TTC549 (cell line): ENCODE data around the gene FLACC1.

Experiments used
- FAIRE-seq: peaks from 2 replicates; lab custom pipeline; 2012; peaks lifted over from hg19 to GRCh38; lab: Jason Lieb, UNC

FLACC1 gene

GRCh38 chr2:201275990-201276389 lies 81.2 kb downstream of the FLACC1 start:
- no peak for FAIRE-seq

GRCh38 chr2:201275069-201275468 lies 82.1 kb downstream of the FLACC1 start:
- no peak for FAIRE-seq

GRCh38 chr2:201273330-201273983 lies 83.7 kb downstream of the FLACC1 start:
- FAIRE-seq: no peak

GRCh38 chr2:201271917-201272316 lies 85.2 kb downstream of the FLACC1 start:
- FAIRE-seq: no peak

- no peak for FAIRE-seq
Measured at GRCh38 chr2:201270293-201271001, 86.7 kb downstream of the FLACC1 start.

- no peak for FAIRE-seq
Measured at GRCh38 chr2:201269764-201270163, 87.4 kb downstream of the FLACC1 start.

GRCh38 chr2:201267278-201268030 lies 89.7 kb downstream of the FLACC1 start:
- FAIRE-seq: no peak

GRCh38 chr2:201266629-201267028 lies 90.5 kb downstream of the FLACC1 start:
- no peak for FAIRE-seq

- FAIRE-seq: no peak
Measured at GRCh38 chr2:201264472-201265173, 92.5 kb downstream of the FLACC1 start.

- FAIRE-seq: no peak
Measured at GRCh38 chr2:201263779-201264178, 93.4 kb downstream of the FLACC1 start.

- FAIRE-seq: no peak
Measured at GRCh38 chr2:201262718-201263117, 94.4 kb downstream of the FLACC1 start.

- FAIRE-seq: no peak
Measured at GRCh38 chr2:201261906-201262305, 95.2 kb downstream of the FLACC1 start.

GRCh38 chr2:201261471-201261870 lies 95.7 kb downstream of the FLACC1 start:
- FAIRE-seq: no peak

GRCh38 chr2:201260302-201260800 lies 96.8 kb downstream of the FLACC1 start, which contains the start of gene CASP8:
Gene CASP8 (plus strand): TSS chr2:201260536. CDS start chr2:201266487, 5,951 bp downstream.
- FAIRE-seq: no peak

GRCh38 chr2:201258666-201259615 lies 98.2 kb downstream of the FLACC1 start:
- FAIRE-seq: no peak

- FAIRE-seq: peak; percentile 54
Measured at GRCh38 chr2:201257956-201258665, 99.0 kb downstream of the FLACC1 start.

- no peak for FAIRE-seq
Measured at GRCh38 chr2:201257381-201257955, 99.7 kb downstream of the FLACC1 start.

- no peak for FAIRE-seq
Measured at GRCh38 chr2:201256082-201256481, 101.1 kb downstream of the FLACC1 start.

GRCh38 chr2:201255408-201256033 lies 101.6 kb downstream of the FLACC1 start:
- FAIRE-seq: no peak
